CD1c-positive myeloid dendritic cell (primary cell): ENCODE data around the gene MROH7.
A peak's percentile ranks its signal among the peaks of the same experiment; 100 is the strongest.

Experiments
- DNase-seq: peaks from one replicate; pipeline ENCODE4 v3.0.0-alpha.2; 2016; ENCODE audit errors: extremely low spot score

Gene MROH7

GRCh38 chr1:54651608-54652007 lies 10.0 kb downstream of the MROH7 start:
- DNase-seq = no peak

DNA sequence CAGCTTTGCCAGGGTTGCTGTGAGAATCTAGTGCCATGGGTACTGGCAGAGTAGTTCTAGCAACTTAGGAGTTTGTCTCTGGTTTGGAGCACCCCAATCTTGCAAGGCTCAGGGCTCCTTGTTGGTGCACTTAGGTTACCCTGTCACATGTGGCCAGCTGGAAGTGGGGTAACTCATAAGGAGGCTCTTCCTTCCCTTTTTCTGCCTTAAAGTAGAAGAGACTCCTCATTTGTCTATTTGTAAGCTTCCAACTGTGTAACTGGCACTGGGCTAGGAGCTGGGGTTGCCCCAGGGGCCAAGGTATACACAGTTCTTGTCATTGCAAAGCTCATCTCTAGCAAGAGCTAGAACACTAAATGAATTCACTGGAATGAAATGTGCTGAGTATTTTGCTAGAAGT lies 10.6 kb downstream of the MROH7 start:
- DNase-seq = peak; percentile 2

DNA sequence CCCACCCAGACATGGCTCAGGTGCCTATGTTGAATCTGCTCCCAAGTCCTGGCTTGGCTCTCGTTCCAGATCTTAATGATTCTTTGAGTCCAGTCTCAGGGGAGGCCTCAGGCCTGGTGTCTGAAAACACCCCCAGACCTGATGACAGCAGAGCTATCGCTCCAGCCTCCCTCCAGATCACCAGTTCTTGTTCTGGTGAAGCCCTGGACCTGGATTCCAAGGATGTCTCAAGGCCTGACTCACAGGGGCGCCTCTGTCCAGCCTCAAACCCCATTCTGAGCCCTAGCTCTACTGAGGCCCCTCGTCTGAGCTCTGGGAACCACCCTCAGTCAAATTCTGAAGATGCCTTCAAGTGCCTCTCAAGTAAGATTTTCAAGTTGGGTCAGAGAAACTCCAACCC lies 11.4 kb downstream of the MROH7 start:
- no peak for DNase-seq

GRCh38 chr1:54658164-54658913 lies 16.8 kb downstream of the MROH7 start:
- no peak for DNase-seq

DNA sequence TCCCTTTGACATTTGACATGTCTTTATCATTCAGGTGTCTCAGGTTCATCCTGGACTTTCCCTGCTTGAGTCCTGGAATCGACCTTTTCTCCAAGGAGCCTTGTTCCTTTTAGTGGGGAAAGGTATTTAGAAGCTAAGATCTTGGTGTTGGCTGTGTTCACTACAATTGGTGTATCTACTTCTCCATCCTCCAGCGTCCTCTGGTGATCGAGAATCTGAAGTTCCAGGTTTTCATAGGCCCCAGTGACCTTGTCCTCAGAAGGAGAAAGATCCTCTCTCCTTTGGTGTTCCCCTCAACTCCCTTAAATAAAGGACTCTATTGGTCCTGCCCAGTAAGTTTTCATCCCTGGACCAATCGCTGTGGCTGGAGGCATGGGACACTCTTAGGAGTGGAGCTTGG lies 22.1 kb downstream of the MROH7 start:
- no peak for DNase-seq

DNA sequence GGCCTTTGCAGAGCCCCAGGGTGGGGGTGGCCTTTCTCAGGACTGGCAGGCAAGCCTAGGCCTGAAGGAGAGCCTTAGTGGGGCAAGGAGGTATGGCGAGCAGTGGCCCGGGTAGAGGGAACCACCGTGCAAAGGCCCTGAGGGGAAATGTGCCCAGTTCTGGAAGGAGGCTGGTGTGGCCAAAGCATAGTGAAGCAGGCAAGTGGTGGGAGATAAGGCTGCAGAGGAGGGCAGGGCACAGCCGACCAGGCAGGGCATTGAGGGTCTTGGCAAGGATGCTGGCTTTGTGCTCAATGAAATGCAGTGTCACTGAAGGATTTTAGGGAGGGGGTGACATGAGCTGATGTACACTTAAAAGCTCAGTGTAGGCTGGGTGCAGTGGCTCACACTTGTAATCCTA lies 22.8 kb downstream of the MROH7 start:
- no peak for DNase-seq

DNA sequence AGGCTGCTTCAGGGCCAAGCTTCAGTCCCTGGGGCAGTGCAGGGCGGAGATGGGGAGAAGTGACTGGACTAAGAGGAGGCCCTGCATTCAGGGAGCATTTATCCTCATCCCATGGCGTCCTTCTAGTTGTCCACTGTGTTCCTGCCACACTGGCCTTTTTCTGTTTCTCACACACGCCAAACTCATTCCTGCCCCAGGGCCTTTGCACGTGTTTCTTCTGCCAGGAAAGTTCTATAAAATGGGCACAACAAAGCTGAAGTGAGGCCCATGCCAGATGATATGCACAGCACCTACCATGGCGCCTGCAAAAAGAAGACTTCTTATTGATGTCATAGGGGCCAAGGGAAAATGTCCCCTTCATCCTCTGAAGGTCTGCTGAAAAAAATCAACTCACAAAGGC lies 24.3 kb downstream of the MROH7 start:
- no peak for DNase-seq

DNA sequence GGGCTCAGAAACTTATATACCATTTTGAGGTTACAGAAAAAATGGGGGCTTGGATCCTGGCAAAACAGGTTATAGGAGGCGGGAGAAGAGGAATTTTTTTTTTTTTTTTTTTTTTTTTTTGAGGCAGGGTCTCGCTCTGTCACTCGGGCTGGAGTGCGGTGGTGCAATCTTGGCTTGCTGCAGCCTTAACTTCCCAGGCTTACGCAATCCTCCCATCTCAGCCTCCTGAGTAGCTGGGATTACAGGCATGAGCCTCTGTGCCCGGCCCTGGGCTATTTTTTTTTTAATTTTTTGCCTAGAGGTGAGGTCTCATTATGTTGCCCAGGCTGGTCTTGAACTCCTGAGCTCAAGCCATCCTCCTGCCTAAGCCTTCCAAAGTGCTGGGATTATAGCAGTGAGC lies 24.7 kb downstream of the MROH7 start:
- DNase-seq = no peak

DNA sequence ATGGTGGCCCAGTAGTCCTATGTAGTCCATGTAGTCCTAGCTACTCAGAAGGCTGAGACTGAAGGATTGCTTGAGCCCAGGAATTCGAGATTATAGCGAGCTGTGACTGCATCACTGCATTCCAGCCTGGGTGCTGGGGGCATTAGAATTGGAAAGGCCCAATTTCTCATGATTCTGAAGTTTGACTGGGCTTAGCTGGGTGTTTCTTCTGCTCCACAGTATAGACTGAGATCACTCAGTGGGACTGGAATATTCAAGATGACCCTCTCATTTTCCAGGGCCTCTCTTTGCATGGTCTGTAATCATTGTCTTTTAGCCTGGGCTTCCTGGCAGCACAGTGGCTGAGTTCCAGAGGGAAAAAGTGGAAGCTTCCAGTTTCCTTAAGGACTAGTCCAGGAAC lies 26.2 kb downstream of the MROH7 start:
- no peak for DNase-seq

- no peak for DNase-seq
Measured at GRCh38 chr1:54668567-54668966, 27.0 kb downstream of the MROH7 start.

GRCh38 chr1:54671985-54672608 lies 30.5 kb downstream of the MROH7 start:
- DNase-seq = peak; percentile 50

DNA sequence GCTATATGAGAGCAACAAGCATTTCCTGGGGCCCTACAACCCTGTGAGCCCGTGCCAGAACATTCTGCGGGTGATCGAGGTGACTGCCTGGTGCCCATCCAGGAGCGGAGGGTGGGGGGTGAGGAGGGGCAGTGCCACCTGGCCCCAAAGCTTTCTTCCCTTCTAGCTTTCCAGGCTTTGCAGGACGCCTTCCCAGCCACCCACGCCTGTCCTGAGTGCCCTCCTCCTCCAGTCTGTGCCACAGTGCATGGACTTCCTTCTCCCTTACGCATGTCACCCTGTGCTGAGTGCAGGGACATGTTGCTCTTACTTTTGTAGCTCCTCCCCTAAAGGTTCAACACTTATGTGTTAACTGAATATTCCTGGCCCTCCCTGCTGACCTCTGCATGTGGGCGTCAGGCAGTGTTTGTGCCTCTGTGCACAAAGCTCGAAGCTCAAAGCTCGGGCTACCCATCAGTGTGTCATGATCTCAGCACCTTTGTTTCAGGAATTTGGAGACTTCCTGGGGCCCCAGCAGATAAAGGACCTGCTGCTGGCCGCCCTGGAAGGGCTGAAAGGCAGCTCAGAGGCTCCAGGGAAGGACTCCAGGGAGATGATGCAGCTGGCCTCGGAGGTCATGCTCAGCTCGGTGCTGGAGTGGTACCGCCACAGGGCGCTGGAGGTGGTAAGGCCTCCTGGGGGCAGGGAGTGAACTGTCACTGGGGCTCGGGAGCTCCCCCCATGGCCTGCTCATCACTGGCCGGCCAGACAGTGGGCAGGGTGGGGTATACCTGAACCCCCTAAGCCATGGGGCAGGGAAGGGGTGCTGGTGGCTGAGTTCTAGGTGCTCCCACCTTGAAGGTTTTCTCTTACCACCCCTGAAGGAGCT lies 37.4 kb downstream of the MROH7 start:
- no peak for DNase-seq

- DNase-seq = no peak
Measured at GRCh38 chr1:54679706-54680105, 38.1 kb downstream of the MROH7 start.

GRCh38 chr1:54680387-54680786 lies 38.8 kb downstream of the MROH7 start:
- DNase-seq = no peak

DNA sequence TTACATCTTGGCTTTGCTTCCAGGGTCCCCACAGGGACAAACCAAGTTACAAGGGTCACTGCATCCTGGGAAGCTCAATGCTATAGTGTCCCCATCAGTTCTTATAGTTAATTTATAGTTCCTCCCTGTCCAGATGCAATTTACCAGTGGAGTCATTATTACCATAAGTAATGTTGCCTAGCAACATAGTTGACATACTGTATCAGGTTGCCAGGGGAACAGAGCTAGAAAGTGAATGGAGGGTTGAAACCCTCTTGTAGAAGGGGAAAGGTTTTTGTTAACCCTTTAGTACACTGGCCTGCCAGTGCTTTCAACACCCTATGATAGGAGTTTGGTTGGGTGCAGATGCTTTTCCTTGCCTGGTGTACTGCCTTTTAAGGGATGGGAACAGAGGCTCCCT lies 39.8 kb downstream of the MROH7 start:
- DNase-seq = peak; percentile 5

- no peak for DNase-seq
Measured at GRCh38 chr1:54683453-54683852, 41.9 kb downstream of the MROH7 start.

- DNase-seq = no peak
Measured at GRCh38 chr1:54685335-54685905, 43.8 kb downstream of the MROH7 start.

GRCh38 chr1:54686155-54686554 lies 44.6 kb downstream of the MROH7 start:
- DNase-seq = no peak

DNA sequence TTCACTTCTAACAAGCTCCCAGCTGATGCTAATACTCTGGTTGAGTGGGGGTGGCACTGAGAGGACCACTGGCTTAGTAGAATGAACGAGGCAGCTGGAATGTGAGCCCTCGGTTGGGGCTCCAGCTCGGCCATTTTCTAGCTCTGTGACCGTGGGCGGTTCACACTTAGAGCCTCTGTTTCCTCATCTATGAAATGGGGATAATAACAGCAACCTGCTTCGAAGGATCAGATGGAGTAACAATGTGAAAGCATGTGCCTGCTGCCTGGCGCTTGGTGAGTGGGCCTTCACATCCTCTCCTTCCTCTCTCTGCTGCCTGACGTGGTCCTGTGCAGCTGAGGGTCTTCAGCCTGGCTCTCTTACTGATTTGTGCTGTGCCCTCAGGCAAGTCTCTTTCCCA lies 53.2 kb downstream of the MROH7 start:
- DNase-seq = no peak

GRCh38 chr1:54695221-54695620 lies 53.6 kb downstream of the MROH7 start:
- no peak for DNase-seq

GRCh38 chr1:54695764-54696163 lies 54.2 kb downstream of the MROH7 start:
- DNase-seq = no peak

DNA sequence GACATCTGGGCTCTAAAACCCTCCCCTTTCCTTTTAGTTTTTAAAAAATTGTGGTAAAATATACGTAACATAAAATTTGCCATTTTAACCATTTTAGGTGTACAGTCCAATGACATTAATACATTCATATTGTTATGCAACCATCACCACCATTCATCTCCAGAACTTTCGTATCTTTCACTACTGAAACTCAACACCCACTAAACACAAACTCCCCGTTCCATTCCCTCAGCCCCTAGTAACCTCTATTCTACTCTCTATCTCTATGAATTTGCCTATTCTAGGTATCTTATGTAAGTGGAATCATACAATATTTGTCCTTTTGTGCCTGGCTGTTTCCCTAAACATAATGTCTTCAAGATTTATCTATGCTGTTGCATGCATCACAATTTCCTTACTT lies 54.7 kb downstream of the MROH7 start:
- no peak for DNase-seq
